Endothelial cell (in vitro differentiated cells): ENCODE results near the gene ORM1. TPM values are rescaled to one million over a fixed set of nuclear protein-coding genes. Genes with fewer than 3 reads are reported as not detected.

Source experiments
- DNase-seq: peaks from one replicate; pipeline ENCODE4 v3.0.0; 2021; ENCODE audit warnings: low spot score
- H3K27ac Mint-ChIP-seq: one replicate; pipeline ENCODE4 v1.8.0; 2021; ENCODE audit warnings: mixed read lengths, inconsistent platforms; ENCODE audit not compliant: unreplicated experiment
- H3K27me3 Mint-ChIP-seq: one replicate; pipeline ENCODE4 v1.8.0; 2021; ENCODE audit warnings: mild to moderate bottlenecking, moderate library complexity, mixed read lengths, inconsistent platforms; ENCODE audit not compliant: unreplicated experiment
- H3K36me3 Mint-ChIP-seq: one replicate; pipeline ENCODE4 v1.8.0; 2021; ENCODE audit warnings: mild to moderate bottlenecking, low read depth, mixed read lengths, inconsistent platforms; ENCODE audit not compliant: unreplicated experiment
- H3K4me1 Mint-ChIP-seq: one replicate; pipeline ENCODE4 v1.8.0; 2021; ENCODE audit warnings: mild to moderate bottlenecking, mixed read lengths, inconsistent platforms; ENCODE audit not compliant: unreplicated experiment
- H3K4me3 Mint-ChIP-seq: one replicate; pipeline ENCODE4 v1.8.0; 2021; ENCODE audit warnings: mild to moderate bottlenecking, mixed read lengths, inconsistent platforms; ENCODE audit not compliant: unreplicated experiment
- H3K9me3 Mint-ChIP-seq: one replicate; pipeline ENCODE4 v1.8.0; 2021; ENCODE audit warnings: mixed read lengths, inconsistent platforms; ENCODE audit not compliant: unreplicated experiment
- CTCF ChIP-seq: fragments of 200-600 bp; sonication (generic); IDR thresholded peaks from one replicate; pipeline ENCODE4 v1.5.0; 2021; ENCODE audit warnings: antibody characterized with exemption; ENCODE audit not compliant: unreplicated experiment
- total RNA-seq: library from RNA; stranded (reverse); fragmentation: NEBNext Ultra II Directional; extraction: Animal tissue kit (Norgen Biotek cat#: 25700); gene quantifications from one replicate; pipeline ENCODE4 v1.2.1, GENCODE V29; 2021; ENCODE audit not compliant: unreplicated experiment

The ORM1 gene
- total RNA-seq, 1 donor from 2014 or later, result not detected

GRCh38 chr9:114336157-114336556, 13.3 kb downstream of the ORM1 start:
- DNase-seq, result no peak
- Mint-ChIP-seq H3K4me3 (peak overlapping the region; percentile 31), H3K27ac (no peak overlapping the region), H3K27me3 (no peaks in the 10 kb centered on the region), H3K36me3 (peaks cover 48% of the 10 kb centered on the region), H3K4me1 (no peaks in the 10 kb centered on the region), H3K9me3 (no peaks in the 10 kb centered on the region)
- TF ChIP-seq CTCF, result no peak

GRCh38 chr9:114336699-114337395, 13.9 kb downstream of the ORM1 start:
- Mint-ChIP-seq H3K27me3 (no peaks in the 10 kb centered on the region), H3K9me3 (no peaks in the 10 kb centered on the region), H3K4me3 (peak overlapping the region; percentile 31), H3K27ac (no peak overlapping the region), H3K36me3 (peaks cover 54% of the 10 kb centered on the region), H3K4me1 (no peaks in the 10 kb centered on the region)
- TF ChIP-seq CTCF, result no peak
- DNase-seq, result no peak

GRCh38 chr9:114338187-114338586, 15.3 kb downstream of the ORM1 start:
- no peak overlapping the region for H3K4me3 Mint-ChIP-seq
- no peaks in the 10 kb centered on the region for H3K4me1 Mint-ChIP-seq
- TF ChIP-seq CTCF, result no peak
- no peak overlapping the region for H3K27ac Mint-ChIP-seq
- H3K9me3 Mint-ChIP-seq, result no peaks in the 10 kb centered on the region
- H3K36me3 Mint-ChIP-seq, result peaks cover 63% of the 10 kb centered on the region
- DNase-seq, result no peak
- no peaks in the 10 kb centered on the region for H3K27me3 Mint-ChIP-seq

GRCh38 chr9:114339130-114339908, 16.4 kb downstream of the ORM1 start:
- Mint-ChIP-seq H3K27me3 (no peaks in the 10 kb centered on the region), H3K27ac (no peak overlapping the region), H3K36me3 (peaks cover 70% of the 10 kb centered on the region), H3K9me3 (no peaks in the 10 kb centered on the region), H3K4me3 (no peak overlapping the region), H3K4me1 (no peaks in the 10 kb centered on the region)
- TF ChIP-seq CTCF, result peak; percentile 89
- peak; percentile 70 for DNase-seq
